Stromal cell of bone marrow (primary cell): ENCODE data around the gene CPNE2.
"Not testable (repeated sequence)": the region's sequence is repeated elsewhere in the genome, so short reads cannot be mapped to it uniquely, and the experiment has no call there.

ENCODE experiments used
- DNase-seq: peaks from one replicate; pipeline ENCODE4 v3.0.0-alpha.2; 2012; ENCODE audit warnings: low read depth

CPNE2 gene

GRCh38 chr16:57098188-57098841 lies 5.9 kb downstream of the CPNE2 start:
- DNase-seq = no peak

- not testable (repeated sequence) for DNase-seq
These were observed 7.6 kb downstream of the CPNE2 start for GRCh38 chr16:57099965-57100364.

GRCh38 chr16:57100445-57100844 lies 8.1 kb downstream of the CPNE2 start:
- DNase-seq = no peak

- no peak for DNase-seq
These were observed 10.8 kb downstream of the CPNE2 start for GRCh38 chr16:57102888-57103851.

- DNase-seq = no peak
These were observed 12.3 kb downstream of the CPNE2 start for GRCh38 chr16:57104706-57105105.

GRCh38 chr16:57105184-57105583 lies 12.8 kb downstream of the CPNE2 start:
- DNase-seq = no peak

- no peak for DNase-seq
These were observed 14.4 kb downstream of the CPNE2 start for GRCh38 chr16:57106767-57107166.

- no peak for DNase-seq
These were observed 15.0 kb downstream of the CPNE2 start for GRCh38 chr16:57107321-57107922.

GRCh38 chr16:57108432-57108831 lies 16.0 kb downstream of the CPNE2 start:
- no peak for DNase-seq

GRCh38 chr16:57109259-57110105 lies 17.1 kb downstream of the CPNE2 start:
- not testable (repeated sequence) for DNase-seq

- DNase-seq = no peak
These were observed 18.6 kb downstream of the CPNE2 start for GRCh38 chr16:57110937-57111336.

- no peak for DNase-seq
These were observed 19.0 kb downstream of the CPNE2 start for GRCh38 chr16:57111420-57111819.

- no peak for DNase-seq
These were observed 20.1 kb downstream of the CPNE2 start for GRCh38 chr16:57112403-57113041.

- DNase-seq = peak; percentile 58
These were observed 20.7 kb downstream of the CPNE2 start for GRCh38 chr16:57113042-57113453.

- no peak for DNase-seq
These were observed 21.3 kb downstream of the CPNE2 start for GRCh38 chr16:57113664-57114063.

GRCh38 chr16:57115168-57115513 lies 22.8 kb downstream of the CPNE2 start:
- no peak for DNase-seq

- DNase-seq = no peak
These were observed 23.3 kb downstream of the CPNE2 start for GRCh38 chr16:57115514-57116182.

GRCh38 chr16:57118461-57119084 lies 26.2 kb downstream of the CPNE2 start:
- no peak for DNase-seq

- no peak for DNase-seq
These were observed 31.0 kb downstream of the CPNE2 start for GRCh38 chr16:57123216-57123973.
